ENCODE data around the gene TKT.

- TF ChIP-seq POLR2A (IDR thresholded peaks at IDR 0.05) (no peak), CTCF (IDR thresholded peaks at IDR 0.05) (no peak)
Observed at GRCh38 chr3:53218131-53218530, 37.7 kb downstream of the TKT start.
